SU-DHL-6 (cell line): Measurements from ENCODE around the gene PRKN.

Experiments used
- H2AFZ ChIP-seq: fragments of 200-600 bp; sonication (generic); 2 replicates; pipeline ENCODE4 v1.6.1; 2014; ENCODE audit warnings: low read depth, mild to moderate bottlenecking, moderate library complexity, mixed read lengths, antibody characterized with exemption, low read length; ENCODE audit not compliant: severe bottlenecking
- H3F3A ChIP-seq: fragments of 200-600 bp; shearing (Covaris generic); 2 replicates; pipeline ENCODE4 v1.6.0; 2016; ENCODE audit warnings: antibody characterized with exemption, mild to moderate bottlenecking; ENCODE audit not compliant: insufficient read depth
- H3K27ac ChIP-seq: fragments of 200-600 bp; sonication (generic); 2 replicates; pipeline ENCODE4 v1.5.1; 2016; ENCODE audit warnings: low read depth, mild to moderate bottlenecking, low read length, moderate library complexity, mixed read lengths
- H3K27me3 ChIP-seq: fragments of 200-600 bp; sonication (generic), shearing (Covaris generic); 2 replicates; pipeline ENCODE4 v1.6.0; 2014; ENCODE audit warnings: mild to moderate bottlenecking, low read length
- H3K36me3 ChIP-seq: fragments of 200-600 bp; sonication (generic); 2 replicates; pipeline ENCODE4 v1.6.1; 2014; ENCODE audit warnings: mild to moderate bottlenecking, low read length, mixed read lengths
- H3K4me2 ChIP-seq: fragments of 300-600, 200-600 bp; shearing (Covaris generic), sonication (generic); 2 replicates; pipeline ENCODE4 v1.6.0; 2014; ENCODE audit warnings: low read length, low read depth, mild to moderate bottlenecking; ENCODE audit not compliant: poor library complexity, severe bottlenecking
- H3K4me3 ChIP-seq: fragments of 200-600 bp; sonication (generic); 2 replicates; pipeline ENCODE4 v1.5.1; 2014; ENCODE audit warnings: antibody characterized with exemption, low read length, mild to moderate bottlenecking, mixed read lengths; ENCODE audit not compliant: insufficient read depth, poor library complexity, severe bottlenecking
- H3K79me2 ChIP-seq: fragments of 200-600 bp; sonication (generic); 2 replicates; pipeline ENCODE4 v1.6.1; 2014; ENCODE audit warnings: mild to moderate bottlenecking, low read length, moderate library complexity; ENCODE audit not compliant: insufficient read depth
- H3K9ac ChIP-seq: fragments of 200-600 bp; sonication (generic); 2 replicates; pipeline ENCODE4 v1.7.0; 2014; ENCODE audit warnings: mild to moderate bottlenecking, low read length
- H3K9me2 ChIP-seq: fragments of 200-600 bp; sonication (generic); replicated peaks from 2 replicates; pipeline ENCODE4 v1.6.1; 2014; ENCODE audit warnings: low read length; ENCODE audit not compliant: insufficient read depth
- H3K9me3 ChIP-seq: fragments of 200-600 bp; sonication (generic); 2 replicates; pipeline ENCODE4 v1.6.1; 2014; ENCODE audit warnings: low read length, mixed read lengths; ENCODE audit not compliant: insufficient read depth
- H4K20me1 ChIP-seq: fragments of 200-600 bp; sonication (generic); 2 replicates; pipeline ENCODE4 v1.6.1; 2014; ENCODE audit warnings: low read depth, mild to moderate bottlenecking, antibody characterized with exemption, low read length, moderate library complexity, mixed read lengths
- CTCF ChIP-seq: fragments of 200-600 bp; sonication (generic); IDR thresholded peaks from one replicate; pipeline ENCODE4 v1.5.1; 2017; ENCODE audit warnings: antibody characterized with exemption, mild to moderate bottlenecking, low read length, moderate library complexity; ENCODE audit not compliant: insufficient read depth, poor library complexity, severe bottlenecking
- EZH2phosphoT487 ChIP-seq: fragments of 200-600 bp; sonication (generic), shearing (Covaris generic); conservative IDR thresholded peaks from 2 replicates; pipeline ENCODE4 v1.6.1; 2018; ENCODE audit warnings: mild to moderate bottlenecking, antibody characterized with exemption, low read length, moderate library complexity, mixed read lengths

PRKN gene

GRCh38 chr6:161984713-161985112 lies 742.9 kb downstream of the PRKN start:
- no peaks in the 10 kb centered on the region for H3K36me3 ChIP-seq
- H3K4me2 ChIP-seq, result no peak overlapping the region
- H3K9me2 ChIP-seq, result no peaks in the 10 kb centered on the region
- H2AFZ ChIP-seq, result no peak overlapping the region
- H3K9me3 ChIP-seq, result no peaks in the 10 kb centered on the region
- no peaks in the 10 kb centered on the region for H3F3A ChIP-seq
- TF ChIP-seq EZH2phosphoT487 (no peak), CTCF (no peak)
- no peaks in the 10 kb centered on the region for H4K20me1 ChIP-seq
- no peak overlapping the region for H3K27ac ChIP-seq
- no peak overlapping the region for H3K4me3 ChIP-seq
- no peak overlapping the region for H3K9ac ChIP-seq
- no peaks in the 10 kb centered on the region for H3K79me2 ChIP-seq
- H3K27me3 ChIP-seq, result no peaks in the 10 kb centered on the region

- H3K4me3 ChIP-seq, result no peak overlapping the region
- H3F3A ChIP-seq, result no peaks in the 10 kb centered on the region
- TF ChIP-seq EZH2phosphoT487, result no peak
- H2AFZ ChIP-seq, result no peak overlapping the region
- no peaks in the 10 kb centered on the region for H3K9me3 ChIP-seq
- H4K20me1 ChIP-seq, result no peaks in the 10 kb centered on the region
- no peaks in the 10 kb centered on the region for H3K9me2 ChIP-seq
- H3K79me2 ChIP-seq, result no peaks in the 10 kb centered on the region
- no peaks in the 10 kb centered on the region for H3K36me3 ChIP-seq
- no peak overlapping the region for H3K27ac ChIP-seq
- no peak overlapping the region for H3K4me2 ChIP-seq
- no peaks in the 10 kb centered on the region for H3K27me3 ChIP-seq
- H3K9ac ChIP-seq, result no peak overlapping the region
These were observed 751.0 kb downstream of the PRKN start for GRCh38 chr6:161976553-161976952.

GRCh38 chr6:161973064-161973463 lies 754.5 kb downstream of the PRKN start:
- no peak overlapping the region for H3K4me3 ChIP-seq
- no peaks in the 10 kb centered on the region for H3K9me3 ChIP-seq
- no peaks in the 10 kb centered on the region for H3K79me2 ChIP-seq
- H3F3A ChIP-seq, result no peaks in the 10 kb centered on the region
- H3K9me2 ChIP-seq, result no peaks in the 10 kb centered on the region
- no peaks in the 10 kb centered on the region for H3K36me3 ChIP-seq
- no peak overlapping the region for H2AFZ ChIP-seq
- no peaks in the 10 kb centered on the region for H4K20me1 ChIP-seq
- no peak overlapping the region for H3K9ac ChIP-seq
- no peak overlapping the region for H3K27ac ChIP-seq
- H3K27me3 ChIP-seq, result no peaks in the 10 kb centered on the region
- H3K4me2 ChIP-seq, result no peak overlapping the region
- TF ChIP-seq CTCF, result no peak
- TF ChIP-seq EZH2phosphoT487, result no peak

- H3F3A ChIP-seq, result no peaks in the 10 kb centered on the region
- H3K79me2 ChIP-seq, result no peaks in the 10 kb centered on the region
- H4K20me1 ChIP-seq, result no peaks in the 10 kb centered on the region
- H3K4me3 ChIP-seq, result no peak overlapping the region
- no peak overlapping the region for H2AFZ ChIP-seq
- H3K36me3 ChIP-seq, result no peaks in the 10 kb centered on the region
- no peaks in the 10 kb centered on the region for H3K9me2 ChIP-seq
- H3K27ac ChIP-seq, result no peak overlapping the region
- H3K27me3 ChIP-seq, result no peaks in the 10 kb centered on the region
- no peaks in the 10 kb centered on the region for H3K9me3 ChIP-seq
- no peak overlapping the region for H3K4me2 ChIP-seq
- TF ChIP-seq EZH2phosphoT487 (no peak), CTCF (no peak)
- no peak overlapping the region for H3K9ac ChIP-seq
These were observed 756.5 kb downstream of the PRKN start for GRCh38 chr6:161971043-161971442.
